ENCODE data around the gene BYSL.

Gene BYSL

DNA sequence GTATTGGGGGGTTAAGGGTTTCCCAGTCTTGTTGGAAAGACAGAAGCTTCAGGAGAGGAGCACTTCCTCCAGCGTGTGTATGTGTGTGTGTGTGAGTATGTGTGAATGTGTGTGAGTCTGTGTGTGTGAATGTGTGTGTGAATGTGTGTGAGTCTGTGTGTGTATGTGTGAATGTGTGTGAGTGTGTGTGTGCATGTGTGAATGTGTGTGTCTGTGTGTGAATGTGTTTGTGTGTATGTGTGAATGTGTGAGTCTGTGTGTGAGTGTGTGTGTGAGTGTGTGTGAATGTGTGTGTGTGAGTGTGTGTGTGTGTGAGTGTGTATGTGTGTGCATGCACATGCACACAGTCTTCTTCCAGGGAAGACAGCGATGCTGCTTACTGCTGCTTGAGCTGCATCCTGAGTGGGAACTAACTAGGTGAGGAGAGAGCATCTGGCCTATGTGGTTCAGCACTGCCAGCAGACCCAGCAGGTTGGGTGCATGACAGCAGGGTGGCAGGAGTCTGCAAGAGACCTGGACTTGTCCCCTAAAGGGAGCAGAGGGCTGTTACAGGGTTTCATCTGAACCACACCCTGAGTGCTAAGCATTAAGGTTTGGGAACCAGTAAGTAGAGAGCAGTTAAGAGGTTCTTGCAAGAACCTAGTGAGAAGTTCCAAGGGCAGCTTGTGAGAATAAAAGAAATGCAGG, 43.0 kb downstream of the BYSL start:
- Histone ChIP-seq H3K27me3 (replicated peaks) (no peaks in the 10 kb centered on the region), H3K4me3 (ENCODE audit: low read depth, low read length) (no peak overlapping the region), H3K36me3 (replicated peaks) (no peaks in the 10 kb centered on the region), H3K27ac (no peak overlapping the region)
- DNase-seq: no peak
- TF ChIP-seq, protein P1, sequence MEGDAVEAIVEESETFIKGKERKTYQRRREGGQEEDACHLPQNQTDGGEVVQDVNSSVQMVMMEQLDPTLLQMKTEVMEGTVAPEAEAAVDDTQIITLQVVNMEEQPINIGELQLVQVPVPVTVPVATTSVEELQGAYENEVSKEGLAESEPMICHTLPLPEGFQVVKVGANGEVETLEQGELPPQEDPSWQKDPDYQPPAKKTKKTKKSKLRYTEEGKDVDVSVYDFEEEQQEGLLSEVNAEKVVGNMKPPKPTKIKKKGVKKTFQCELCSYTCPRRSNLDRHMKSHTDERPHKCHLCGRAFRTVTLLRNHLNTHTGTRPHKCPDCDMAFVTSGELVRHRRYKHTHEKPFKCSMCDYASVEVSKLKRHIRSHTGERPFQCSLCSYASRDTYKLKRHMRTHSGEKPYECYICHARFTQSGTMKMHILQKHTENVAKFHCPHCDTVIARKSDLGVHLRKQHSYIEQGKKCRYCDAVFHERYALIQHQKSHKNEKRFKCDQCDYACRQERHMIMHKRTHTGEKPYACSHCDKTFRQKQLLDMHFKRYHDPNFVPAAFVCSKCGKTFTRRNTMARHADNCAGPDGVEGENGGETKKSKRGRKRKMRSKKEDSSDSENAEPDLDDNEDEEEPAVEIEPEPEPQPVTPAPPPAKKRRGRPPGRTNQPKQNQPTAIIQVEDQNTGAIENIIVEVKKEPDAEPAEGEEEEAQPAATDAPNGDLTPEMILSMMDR (IDR thresholded peaks at IDR 0.05; ENCODE audit: low read depth, low read length, missing control alignments): no peak
- in situ Hi-C loops (cut with HindIII; ENCODE audit: low pct_ligation_motif_present, low sequenced_read_pairs): no loop called here

DNA sequence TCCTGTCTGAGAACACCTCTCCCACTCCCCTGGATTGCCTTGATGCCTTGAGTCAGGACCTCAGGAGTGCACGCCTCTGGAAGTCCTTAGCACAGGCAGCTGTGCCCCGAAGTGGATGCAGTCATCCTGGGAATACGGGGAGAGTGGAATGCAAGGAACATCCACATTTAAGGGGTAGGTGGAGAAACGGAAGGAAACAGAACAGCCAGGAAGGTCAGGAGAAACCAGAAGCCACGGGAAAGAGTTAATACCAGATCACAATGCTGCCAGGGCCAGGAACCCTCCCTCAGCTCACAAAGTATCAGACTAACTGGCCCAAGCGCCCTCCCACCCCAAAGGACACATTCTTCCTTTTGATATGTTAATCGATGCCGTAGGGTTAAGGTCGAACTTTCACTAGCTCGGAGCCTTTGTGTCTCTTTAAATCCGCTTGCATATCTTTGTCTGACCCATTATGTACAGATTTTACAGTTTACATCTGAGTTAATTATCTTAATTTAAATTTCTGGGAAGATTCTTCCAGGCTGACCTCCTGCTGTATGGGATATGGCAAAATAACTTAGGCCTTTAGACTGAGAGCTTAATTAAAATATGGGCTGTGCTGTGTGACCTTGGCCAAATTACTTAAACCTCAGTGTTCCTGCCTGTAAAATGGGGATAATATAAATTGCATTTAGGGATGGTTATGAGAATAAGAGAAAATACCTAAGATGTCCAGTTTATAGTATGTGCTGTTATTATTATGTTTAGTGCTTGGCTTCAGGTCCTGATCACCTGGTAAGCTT, 44.3 kb downstream of the BYSL start:
- H3K27ac ChIP-seq: no peak overlapping the region
- no peak for DNase-seq
- H3K4me3 ChIP-seq (ENCODE audit: low read depth, low read length): no peak overlapping the region
- no peaks in the 10 kb centered on the region for H3K27me3 ChIP-seq (replicated peaks)
- no peaks in the 10 kb centered on the region for H3K36me3 ChIP-seq (replicated peaks)
- in situ Hi-C loops (cut with HindIII; ENCODE audit: low pct_ligation_motif_present, low sequenced_read_pairs): no loop called here
- TF ChIP-seq, protein P1 (IDR thresholded peaks at IDR 0.05; ENCODE audit: low read depth, low read length, missing control alignments): no peak

DNA sequence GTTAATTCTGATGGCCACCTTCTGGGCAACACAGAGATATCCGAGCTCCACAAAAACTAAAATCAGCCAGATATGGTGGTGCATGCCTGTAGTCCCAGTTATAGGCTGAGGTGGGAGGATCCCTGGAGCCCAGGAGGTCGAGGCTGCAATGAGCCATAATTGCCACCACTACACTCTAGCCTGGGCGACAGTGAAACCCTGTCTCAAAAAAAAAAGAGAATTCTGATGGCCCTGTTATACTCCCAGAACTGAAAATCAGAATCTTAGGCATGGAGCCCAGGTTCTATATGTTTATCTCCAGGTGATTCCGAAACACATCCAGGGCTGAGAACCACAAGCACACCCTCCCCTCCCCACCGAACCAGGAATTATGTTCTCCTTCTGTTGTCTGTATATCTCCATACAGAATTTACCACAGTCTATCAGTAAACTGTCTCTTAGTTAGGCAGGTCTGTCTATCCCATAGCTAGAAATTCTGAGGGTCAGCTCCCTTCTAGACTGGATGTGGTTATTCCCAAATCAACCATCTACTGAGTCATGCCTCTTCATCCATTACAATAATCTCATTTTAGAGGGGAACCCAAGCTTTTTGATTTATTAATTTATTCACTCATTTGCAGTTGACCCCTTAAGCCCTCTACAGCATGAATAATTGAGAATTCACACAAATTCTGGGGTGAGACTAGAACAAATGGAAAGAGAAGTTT, 45.1 kb downstream of the BYSL start:
- DNase-seq: no peak
- Histone ChIP-seq H3K27ac (peak overlapping the region; percentile 50), H3K36me3 (replicated peaks) (no peaks in the 10 kb centered on the region), H3K27me3 (replicated peaks) (no peaks in the 10 kb centered on the region), H3K4me3 (ENCODE audit: low read depth, low read length) (no peak overlapping the region)
- TF ChIP-seq, protein P1 (IDR thresholded peaks at IDR 0.05; ENCODE audit: low read depth, low read length, missing control alignments): no peak
- in situ Hi-C loops (cut with HindIII; ENCODE audit: low pct_ligation_motif_present, low sequenced_read_pairs): no loop called here

DNA sequence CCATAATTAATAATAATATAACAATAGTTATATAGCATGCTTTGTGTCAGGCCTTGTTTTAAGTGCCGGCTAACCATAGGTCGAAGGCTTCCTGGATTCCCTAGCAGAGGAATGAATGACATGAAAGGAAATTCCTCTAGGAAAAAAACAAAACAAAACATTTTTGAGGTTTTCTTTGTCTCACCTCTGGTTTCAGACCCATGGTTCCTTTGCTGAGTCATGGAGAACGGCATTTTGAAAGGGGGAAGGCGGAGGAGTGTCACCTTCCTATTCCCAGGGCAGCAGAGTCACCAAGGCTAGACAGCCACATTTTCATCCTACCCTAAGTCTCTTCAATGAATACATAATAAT, 45.6 kb downstream of the BYSL start:
- in situ Hi-C loops (cut with HindIII; ENCODE audit: low pct_ligation_motif_present, low sequenced_read_pairs): no loop called here
- TF ChIP-seq, protein P1 (IDR thresholded peaks at IDR 0.05; ENCODE audit: low read depth, low read length, missing control alignments): no peak
- Histone ChIP-seq H3K27me3 (replicated peaks) (no peaks in the 10 kb centered on the region), H3K36me3 (replicated peaks) (no peaks in the 10 kb centered on the region), H3K4me3 (ENCODE audit: low read depth, low read length) (no peak overlapping the region), H3K27ac (peak overlapping the region; percentile 50)
- DNase-seq: peak; percentile 52

DNA sequence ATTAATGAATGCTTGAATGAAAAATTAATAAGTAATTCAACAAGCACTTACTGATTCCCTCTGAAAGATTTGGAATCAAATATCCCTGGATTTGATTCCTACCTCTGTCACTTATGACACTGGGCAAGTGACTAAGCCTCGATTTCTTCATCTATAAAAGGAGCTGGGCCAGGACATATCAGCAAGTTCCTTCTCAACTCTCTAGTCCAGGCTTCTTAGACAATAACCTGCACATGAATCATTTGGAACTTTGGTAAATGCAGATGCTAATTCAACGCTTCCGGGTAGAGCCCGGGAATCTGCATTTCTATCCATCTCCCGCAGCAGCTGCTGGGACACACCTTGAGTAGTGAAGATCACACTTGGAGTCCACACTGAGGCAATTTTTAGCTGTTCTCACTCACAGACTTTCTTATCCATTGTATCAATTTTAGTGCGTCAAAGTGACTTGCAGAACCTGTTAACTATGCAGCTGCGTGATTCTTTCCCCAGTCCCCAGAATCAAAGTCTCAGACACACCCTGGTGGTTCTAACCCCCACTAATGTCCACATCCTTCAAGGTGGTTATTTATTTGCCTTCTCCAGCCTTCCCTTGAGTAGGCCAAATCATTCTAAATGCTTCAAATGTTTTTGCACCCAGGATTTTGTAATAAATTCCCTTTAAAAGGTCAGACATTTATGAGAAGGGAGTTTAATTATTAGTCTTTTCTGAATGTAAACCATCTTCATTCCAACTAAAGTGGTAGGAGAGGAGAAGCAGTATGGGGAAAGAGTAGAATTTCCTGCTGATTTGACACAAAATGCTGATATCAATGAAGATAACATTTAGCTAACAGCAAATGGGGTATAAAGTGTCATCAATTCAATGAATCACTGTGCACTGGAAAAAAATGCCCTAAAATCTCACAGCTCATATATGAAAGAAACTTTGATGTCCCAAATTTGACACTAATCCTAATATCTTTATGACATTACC, 46.3 kb downstream of the BYSL start:
- H3K27ac ChIP-seq: peak overlapping the region; percentile 50
- no peak overlapping the region for H3K4me3 ChIP-seq (ENCODE audit: low read depth, low read length)
- H3K36me3 ChIP-seq (replicated peaks): no peaks in the 10 kb centered on the region
- H3K27me3 ChIP-seq (replicated peaks): no peaks in the 10 kb centered on the region
- in situ Hi-C loops (cut with HindIII; ENCODE audit: low pct_ligation_motif_present, low sequenced_read_pairs): no loop called here
- peak; percentile 20 for DNase-seq
- TF ChIP-seq, protein P1 (IDR thresholded peaks at IDR 0.05; ENCODE audit: low read depth, low read length, missing control alignments): no peak

Data from brain microvascular endothelial cell (primary cell).